ENCODE data around the gene EPHA3.

DNA sequence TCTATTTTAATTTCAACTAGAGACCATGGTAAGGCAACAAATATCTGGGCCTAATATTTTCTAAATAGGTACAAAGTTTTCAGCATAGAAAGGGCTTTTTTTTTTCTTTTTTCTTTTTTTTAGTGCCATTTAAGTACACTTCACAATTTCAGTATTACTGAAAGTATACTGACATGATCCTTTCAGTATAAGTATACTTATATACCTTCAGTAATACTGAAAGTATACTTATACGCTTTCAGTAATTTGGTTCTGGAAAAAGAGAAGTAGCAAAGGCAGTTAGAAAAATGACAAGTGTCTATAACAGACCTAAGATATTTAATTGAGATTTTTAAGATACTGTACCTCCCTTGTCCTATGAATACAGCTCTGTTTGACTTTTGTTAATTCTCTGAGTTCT, 339.2 kb downstream of the EPHA3 start:
- TF ChIP-seq GATA2 (IDR thresholded peaks at IDR 0.05; ENCODE audit: low read depth, low read length) (no peak), GATA3 (IDR thresholded peaks at IDR 0.05; ENCODE audit: low read depth, low read length) (no peak)

Measured in SH-SY5Y (cell line).